Large intestine (tissue), 3 donors: ENCODE data around the gene TSPEAR. TPM values are rescaled to one million over a fixed set of nuclear protein-coding genes. Genes with fewer than 3 reads are reported as not detected.

Experiments
- DNase-seq, 2 donors: peaks; one replicate each; pipeline versions ENCODE4 v3.0.0 to v3.0.0-alpha.2; 2013
- H3K27ac ChIP-seq: one replicate; pipeline ENCODE4 v1.5.1; 2013; ENCODE audit warnings: low read length
- H3K27me3 ChIP-seq: 2 replicates; pipeline ENCODE4 v1.6.1; 2013; ENCODE audit warnings: low read length; ENCODE audit not compliant: control insufficient read depth, insufficient read depth
- H3K36me3 ChIP-seq: 2 replicates; pipeline ENCODE4 v1.6.1; 2013; ENCODE audit warnings: low read length; ENCODE audit not compliant: control insufficient read depth, insufficient read depth
- H3K4me1 ChIP-seq: one replicate; pipeline ENCODE4 v1.6.1; 2013; ENCODE audit warnings: low read length; ENCODE audit not compliant: control insufficient read depth, insufficient read depth
- H3K4me3 ChIP-seq: one replicate; pipeline ENCODE4 v1.5.1; 2013; ENCODE audit warnings: low read length
- H3K9me3 ChIP-seq: one replicate; pipeline ENCODE4 v1.6.1; 2013; ENCODE audit warnings: mild to moderate bottlenecking, low read depth, low read length, moderate library complexity; ENCODE audit not compliant: control insufficient read depth
- WGBS: methylation state at CpG from one replicate; pipeline ENCODE4 v1.1.5; 2013; ENCODE audit warnings: low lambda C conversion rate; ENCODE audit not compliant: insufficient coverage; 5-methylcytosine and 5-hydroxymethylcytosine counted together
- polyA plus RNA-seq: library from polyadenylated mRNA; unstranded; fragments of 120-200 nt; gene quantifications from one replicate; pipeline ENCODE4 v1.2.1, GENCODE V29; 2013

Gene TSPEAR
- polyA plus RNA-seq, 1 donor = 0.55 TPM

GRCh38 chr21:44526096-44526997, 185.0 kb downstream of the TSPEAR start:
- Histone ChIP-seq H3K4me1 (no peaks in the 10 kb centered on the region), H3K27me3 (no peaks in the 10 kb centered on the region), H3K9me3 (peaks cover 3% of the 10 kb centered on the region), H3K27ac (no peak overlapping the region), H3K36me3 (no peaks in the 10 kb centered on the region), H3K4me3 (no peak overlapping the region)
- no peak for DNase-seq
- no CpG with 5 or more reads among the region's 12 CpGs for WGBS

DNA sequence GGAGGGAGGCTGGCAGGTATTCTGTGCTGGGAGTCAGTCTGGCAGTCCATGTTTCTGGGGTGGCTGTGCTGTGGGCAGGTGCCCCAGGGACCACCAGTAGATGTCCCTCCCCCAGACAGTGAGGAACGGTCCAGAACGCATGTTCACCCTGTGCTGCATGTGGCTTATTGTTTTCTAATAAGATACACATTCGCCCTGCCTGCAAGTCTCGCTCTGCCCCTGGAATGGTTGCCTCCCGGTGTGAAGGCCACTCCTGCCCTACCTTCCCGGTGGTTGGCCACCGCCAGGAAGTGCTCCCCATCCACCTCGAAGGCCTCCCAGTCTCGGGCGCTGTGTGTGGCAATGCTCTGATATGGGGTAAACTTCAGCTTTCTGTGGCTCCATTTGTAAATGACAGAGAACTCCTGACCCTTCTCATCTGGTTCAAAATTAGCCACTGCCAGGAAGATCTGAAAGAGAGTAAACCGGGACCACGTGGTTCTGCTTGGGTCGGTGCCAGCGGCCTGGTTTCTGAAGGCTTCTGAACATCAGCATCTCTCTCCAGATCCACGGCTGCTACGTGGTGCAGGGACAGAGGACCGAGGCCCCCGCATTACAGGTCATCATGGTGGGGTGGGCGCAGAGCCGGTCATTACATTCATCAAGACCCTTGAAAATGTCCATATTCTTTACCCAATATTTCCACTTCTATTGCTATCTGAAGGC, 185.8 kb downstream of the TSPEAR start:
- Histone ChIP-seq H3K27me3 (no peaks in the 10 kb centered on the region), H3K36me3 (no peaks in the 10 kb centered on the region), H3K27ac (no peak overlapping the region), H3K9me3 (peaks cover 3% of the 10 kb centered on the region), H3K4me3 (no peak overlapping the region), H3K4me1 (no peaks in the 10 kb centered on the region)
- no CpG with 5 or more reads among the region's 20 CpGs for WGBS
- no peak for DNase-seq

- Histone ChIP-seq H3K27ac (no peak overlapping the region), H3K9me3 (peaks cover 3% of the 10 kb centered on the region), H3K27me3 (no peaks in the 10 kb centered on the region), H3K4me1 (no peaks in the 10 kb centered on the region), H3K4me3 (no peak overlapping the region), H3K36me3 (no peaks in the 10 kb centered on the region)
- no peak for DNase-seq
- 100% methylated on average over 1 of the region's 2 CpGs for WGBS
These were observed 186.7 kb downstream of the TSPEAR start for GRCh38 chr21:44524414-44525371.

- no peak overlapping the region for H3K4me3 ChIP-seq
- WGBS = no CpG with 5 or more reads among the region's 1 CpG
- no peaks in the 10 kb centered on the region for H3K27me3 ChIP-seq
- H3K4me1 ChIP-seq = no peaks in the 10 kb centered on the region
- no peak overlapping the region for H3K27ac ChIP-seq
- DNase-seq = no peak
- peaks cover 3% of the 10 kb centered on the region for H3K9me3 ChIP-seq
- H3K36me3 ChIP-seq = no peaks in the 10 kb centered on the region
These were observed 187.6 kb downstream of the TSPEAR start for GRCh38 chr21:44523567-44524413.

GRCh38 chr21:44522753-44523204, 188.6 kb downstream of the TSPEAR start:
- WGBS = no CpG with 5 or more reads among the region's 1 CpG
- DNase-seq = no peak
- no peaks in the 10 kb centered on the region for H3K4me1 ChIP-seq
- H3K4me3 ChIP-seq = no peak overlapping the region
- no peaks in the 10 kb centered on the region for H3K36me3 ChIP-seq
- peaks cover 3% of the 10 kb centered on the region for H3K9me3 ChIP-seq
- no peaks in the 10 kb centered on the region for H3K27me3 ChIP-seq
- no peak overlapping the region for H3K27ac ChIP-seq

- 100% methylated on average over 4 of the region's 33 CpGs for WGBS
- Histone ChIP-seq H3K27me3 (no peaks in the 10 kb centered on the region), H3K27ac (no peak overlapping the region), H3K4me3 (no peak overlapping the region), H3K36me3 (no peaks in the 10 kb centered on the region), H3K4me1 (no peaks in the 10 kb centered on the region), H3K9me3 (peaks cover 3% of the 10 kb centered on the region)
- DNase-seq = no peak
These were observed 189.2 kb downstream of the TSPEAR start for GRCh38 chr21:44521928-44522752.

- DNase-seq = no peak
- H3K9me3 ChIP-seq = peaks cover 3% of the 10 kb centered on the region
- H3K4me3 ChIP-seq = no peak overlapping the region
- H3K36me3 ChIP-seq = no peaks in the 10 kb centered on the region
- H3K27ac ChIP-seq = no peak overlapping the region
- no peaks in the 10 kb centered on the region for H3K4me1 ChIP-seq
- WGBS = no CpG with 5 or more reads among the region's 22 CpGs
- no peaks in the 10 kb centered on the region for H3K27me3 ChIP-seq
These were observed 190.0 kb downstream of the TSPEAR start for GRCh38 chr21:44521301-44521927.

DNA sequence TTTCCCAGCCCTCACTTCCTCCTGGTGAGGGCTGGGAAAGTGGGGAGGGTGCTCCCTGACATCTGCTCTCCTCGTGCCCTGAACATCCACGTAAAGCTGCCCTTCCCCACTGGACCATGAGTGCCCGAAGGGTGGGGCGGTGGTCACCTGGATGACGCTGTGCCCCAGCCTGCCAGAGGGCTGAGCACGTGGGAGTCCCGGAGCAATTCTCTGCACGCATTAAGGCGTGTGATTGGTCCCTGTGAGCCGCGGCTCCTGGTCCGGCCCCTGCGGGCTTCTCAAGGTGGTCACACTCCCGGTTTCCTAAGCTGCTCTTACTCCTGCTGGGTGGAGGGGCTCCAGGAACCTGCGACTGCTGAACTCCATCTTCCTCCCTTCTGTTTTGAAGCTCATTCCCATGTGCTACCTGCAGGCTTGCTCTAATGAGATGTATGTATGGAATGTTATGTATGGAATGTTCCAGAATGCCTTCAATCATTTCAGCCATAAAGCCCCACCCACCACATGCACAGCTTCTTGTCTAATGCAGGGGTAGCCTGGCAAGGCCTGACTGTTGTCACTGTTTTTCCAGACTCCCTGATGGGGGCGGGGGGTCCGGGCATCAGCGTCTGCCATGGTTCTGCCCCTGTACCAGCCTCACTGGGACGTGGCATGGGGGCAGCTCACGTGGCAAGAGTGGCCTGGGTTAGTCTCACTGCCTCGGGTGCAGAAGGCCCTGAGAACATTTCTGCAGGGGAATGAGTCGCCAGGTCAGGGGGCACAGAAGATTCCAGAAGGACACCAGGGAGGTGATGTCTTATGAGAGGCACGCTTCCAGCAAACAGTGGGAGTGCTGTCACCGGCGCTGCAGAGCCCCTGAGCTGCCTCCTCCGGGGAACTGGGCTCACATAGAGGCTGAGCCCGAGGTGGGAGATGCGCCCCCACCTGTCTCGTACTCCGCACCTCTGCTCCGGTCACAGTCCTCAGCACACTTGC, 190.8 kb downstream of the TSPEAR start:
- no peak overlapping the region for H3K27ac ChIP-seq
- WGBS = no CpG with 5 or more reads among the region's 31 CpGs

More for the DNA sequence above, 190.8 kb downstream of the TSPEAR start:
- Histone ChIP-seq H3K9me3 (peaks cover 3% of the 10 kb centered on the region), H3K4me3 (no peak overlapping the region), H3K27me3 (no peaks in the 10 kb centered on the region), H3K36me3 (no peaks in the 10 kb centered on the region), H3K4me1 (no peaks in the 10 kb centered on the region)
- DNase-seq = no peak
